Measurements from ENCODE around the gene DIAPH1.
"Not testable (repeated sequence)": the region's sequence is repeated elsewhere in the genome, so short reads cannot be mapped to it uniquely, and the experiment has no call there.

Gene DIAPH1

GRCh38 chr5:141639357-141640050, 20.7 kb upstream of the DIAPH1 start:
- no peak for DNase-seq

GRCh38 chr5:141638771-141639170, 20.0 kb upstream of the DIAPH1 start:
- DNase-seq = no peak

GRCh38 chr5:141637767-141638419, 19.1 kb upstream of the DIAPH1 start:
- peak; percentile 70 for DNase-seq

GRCh38 chr5:141637123-141637766, 18.4 kb upstream of the DIAPH1 start:
- DNase-seq = peak; percentile 46

- DNase-seq = peak; percentile 95
Measured at GRCh38 chr5:141636413-141637122, 17.8 kb upstream of the DIAPH1 start, which contains the start of the genes HDAC3 and RELL2. Gene HDAC3 (minus strand): TSS chr5:141636849. CDS start chr5:141636790, 59 bp downstream. Gene RELL2 (plus strand): TSS chr5:141636997. CDS start chr5:141638226, 1,229 bp downstream.

GRCh38 chr5:141636106-141636412, 17.3 kb upstream of the DIAPH1 start:
- no peak for DNase-seq

- DNase-seq = no peak
Measured at GRCh38 chr5:141635646-141636045, 16.8 kb upstream of the DIAPH1 start.

- no peak for DNase-seq
Measured at GRCh38 chr5:141634720-141635119, 15.9 kb upstream of the DIAPH1 start.

- peak; percentile 47 for DNase-seq
Measured at GRCh38 chr5:141633871-141634561, 15.2 kb upstream of the DIAPH1 start.

GRCh38 chr5:141632650-141633049, 13.8 kb upstream of the DIAPH1 start:
- no peak for DNase-seq

- no peak for DNase-seq
Measured at GRCh38 chr5:141630570-141631140, 11.9 kb upstream of the DIAPH1 start.

GRCh38 chr5:141628175-141628788, 9.5 kb upstream of the DIAPH1 start:
- no peak for DNase-seq

- no peak for DNase-seq
Measured at GRCh38 chr5:141623611-141624010, 4.8 kb upstream of the DIAPH1 start.

GRCh38 chr5:141623186-141623585, 4.4 kb upstream of the DIAPH1 start:
- no peak for DNase-seq

GRCh38 chr5:141618030-141618803, 583 bp downstream of the DIAPH1 start:
- DNase-seq = peak; percentile 63

- no peak for DNase-seq
Measured at GRCh38 chr5:141617682-141618029, 1.1 kb downstream of the DIAPH1 start.

GRCh38 chr5:141617128-141617527, 1.7 kb downstream of the DIAPH1 start:
- no peak for DNase-seq

GRCh38 chr5:141615991-141616720, 2.6 kb downstream of the DIAPH1 start:
- no peak for DNase-seq

- DNase-seq = no peak
Measured at GRCh38 chr5:141613344-141613743, 5.5 kb downstream of the DIAPH1 start.

GRCh38 chr5:141611289-141611688, 7.5 kb downstream of the DIAPH1 start:
- no peak for DNase-seq

GRCh38 chr5:141609921-141610320, 8.9 kb downstream of the DIAPH1 start:
- not testable (repeated sequence) for DNase-seq
